CD4-positive, CD25-positive, alpha-beta regulatory T cell (primary cell): ENCODE data around the gene FAM120A. TPM values are rescaled to one million over a fixed set of nuclear protein-coding genes. Genes with fewer than 3 reads are reported as not detected.

ENCODE experiments used
- ATAC-seq, 2 donors: fragments of 150-1000 bp; cut with Tn5 transposase; one replicate each; pipeline ENCODE4 v1.10.0; 2021; ENCODE audit warnings: low read depth in 2 of 2, moderate number of reproducible peaks in 2 of 2, moderate library complexity in 1 of 2
- DNase-seq, 3 donors: peaks; one replicate each; pipeline versions ENCODE4 v3.0.0 to v3.0.0-alpha.2; 2012 to 2022; ENCODE audit warnings: mixed read lengths in 1 of 3
- H3K27ac ChIP-seq: one replicate; pipeline ENCODE4 v1.7.0; 2013; ENCODE audit warnings: mild to moderate bottlenecking, low read length; ENCODE audit not compliant: insufficient read depth, poor library complexity, severe bottlenecking
- H3K27me3 ChIP-seq: one replicate; pipeline ENCODE4 v1.7.0; 2013; ENCODE audit warnings: low read length; ENCODE audit not compliant: control insufficient read depth, insufficient read depth
- H3K36me3 ChIP-seq: one replicate; pipeline ENCODE4 v1.7.0; 2013; ENCODE audit warnings: mild to moderate bottlenecking, low read length, moderate library complexity; ENCODE audit not compliant: control insufficient read depth, insufficient read depth
- H3K4me1 ChIP-seq: 2 replicates; pipeline ENCODE4 v1.7.0; 2013; ENCODE audit warnings: mild to moderate bottlenecking, low read length; ENCODE audit not compliant: insufficient read depth, control insufficient read depth, poor library complexity, severe bottlenecking
- H3K4me3 ChIP-seq: one replicate; pipeline ENCODE4 v1.7.0; 2013; ENCODE audit warnings: low read depth, mild to moderate bottlenecking, low read length, moderate library complexity
- H3K9me3 ChIP-seq, 2 experiments: 1 replicate in 1 of 2; 2 replicates in 1 of 2; pipeline ENCODE4 v1.7.0; 2013; ENCODE audit warnings: low read length in 2 of 2, mild to moderate bottlenecking in 1 of 2, moderate library complexity in 1 of 2; ENCODE audit not compliant: control insufficient read depth in 2 of 2
- H3K27ac Mint-ChIP-seq, 3 donors: one replicate each; pipeline ENCODE4 v1.8.0; 2020 to 2022; ENCODE audit warnings: mild to moderate bottlenecking in 3 of 3, mixed read lengths in 3 of 3, moderate library complexity in 2 of 3
- H3K27me3 Mint-ChIP-seq: one replicate; pipeline ENCODE4 v1.8.0; 2022; ENCODE audit warnings: mild to moderate bottlenecking, mixed read lengths
- H3K36me3 Mint-ChIP-seq: one replicate; pipeline ENCODE4 v1.8.0; 2020; ENCODE audit warnings: mixed read lengths
- H3K4me1 Mint-ChIP-seq, 4 donors: one replicate each; pipeline ENCODE4 v1.8.0; 2020 to 2022; ENCODE audit warnings: mixed read lengths in 4 of 4, mild to moderate bottlenecking in 1 of 4
- H3K4me3 Mint-ChIP-seq, 4 donors: one replicate each; pipeline ENCODE4 v1.8.0; 2020 to 2022; ENCODE audit warnings: mild to moderate bottlenecking in 4 of 4, mixed read lengths in 4 of 4, moderate library complexity in 3 of 4
- H3K9me3 Mint-ChIP-seq, 7 donors: one replicate each; pipeline ENCODE4 v1.8.0; 2020 to 2022; ENCODE audit warnings: mixed read lengths in 7 of 7, mild to moderate bottlenecking in 3 of 7, moderate library complexity in 2 of 7
- polyA plus RNA-seq, 4 donors: library from polyadenylated mRNA; unstranded; fragments of 300-500 nt; fragmentation: Illumina TruSeq; gene quantifications; one replicate each; pipeline ENCODE4 v1.2.3, GENCODE V29; 2021
- total RNA-seq: library from RNA; stranded (reverse); gene quantifications from one replicate; pipeline ENCODE4 v1.2.3, GENCODE V29; 2022

FAM120A gene
- total and polyA plus RNA-seq, 5 donors from 2014 or later: 11.3 to 95.7 (median 12.9) TPM

GRCh38 chr9:93592008-93592642 is 140.6 kb downstream of the FAM120A start:
- no peak for DNase-seq
- Mint-ChIP-seq H3K27me3 (no peaks in the 10 kb centered on the region), H3K27ac (peak overlapping the region in 2 of 3 donors; percentile 38 to 55), H3K9me3 (no peaks in the 10 kb centered on the region), H3K36me3 (no peaks in the 10 kb centered on the region), H3K4me3 (no peak overlapping the region), H3K4me1 (peaks cover 9 to 75% (median 43%) of the 10 kb centered on the region in 4 donors)
- no peak for ATAC-seq
- no peaks in the 10 kb centered on the region for H3K9me3 ChIP-seq
- peaks cover 6% of the 10 kb centered on the region for H3K4me1 ChIP-seq
- no peaks in the 10 kb centered on the region for H3K36me3 ChIP-seq
- H3K4me3 ChIP-seq: no peak overlapping the region
- H3K27me3 ChIP-seq: no peaks in the 10 kb centered on the region
- H3K27ac ChIP-seq: no peak overlapping the region

- DNase-seq: peak in 1 of 3 donors; percentile 31
Observed at GRCh38 chr9:93592643-93593021, 141.1 kb downstream of the FAM120A start.

GRCh38 chr9:93593144-93593658 is 141.7 kb downstream of the FAM120A start:
- Mint-ChIP-seq H3K9me3 (no peaks in the 10 kb centered on the region), H3K4me3 (no peak overlapping the region)

More at GRCh38 chr9:93592643-93593021, 141.1 kb downstream of the FAM120A start:
- Mint-ChIP-seq H3K4me3 (no peak overlapping the region), H3K9me3 (no peaks in the 10 kb centered on the region), H3K4me1 (peaks cover 9 to 77% (median 45%) of the 10 kb centered on the region in 4 donors), H3K36me3 (no peaks in the 10 kb centered on the region), H3K27me3 (no peaks in the 10 kb centered on the region), H3K27ac (peak overlapping the region in 1 of 3 donors; percentile 55)
- peaks cover 9% of the 10 kb centered on the region for H3K4me1 ChIP-seq
- H3K36me3 ChIP-seq: no peaks in the 10 kb centered on the region
- no peak overlapping the region for H3K27ac ChIP-seq
- no peaks in the 10 kb centered on the region for H3K9me3 ChIP-seq
- ATAC-seq: no peak
- no peak overlapping the region for H3K4me3 ChIP-seq
- H3K27me3 ChIP-seq: no peaks in the 10 kb centered on the region

GRCh38 chr9:93594041-93594756 is 142.7 kb downstream of the FAM120A start:
- no peaks in the 10 kb centered on the region for H3K36me3 ChIP-seq
- DNase-seq (no peak), ATAC-seq (no peak)
- Mint-ChIP-seq H3K27me3 (no peaks in the 10 kb centered on the region), H3K36me3 (no peaks in the 10 kb centered on the region), H3K27ac (no peak overlapping the region), H3K4me1 (peaks cover 9 to 77% (median 45%) of the 10 kb centered on the region in 4 donors), H3K4me3 (no peak overlapping the region), H3K9me3 (no peaks in the 10 kb centered on the region)
- H3K27me3 ChIP-seq: no peaks in the 10 kb centered on the region
- H3K4me3 ChIP-seq: no peak overlapping the region
- H3K27ac ChIP-seq: no peak overlapping the region
- H3K4me1 ChIP-seq: peaks cover 21% of the 10 kb centered on the region
- H3K9me3 ChIP-seq: no peaks in the 10 kb centered on the region

More at GRCh38 chr9:93593144-93593658, 141.7 kb downstream of the FAM120A start:
- no peaks in the 10 kb centered on the region for H3K36me3 Mint-ChIP-seq
- Histone ChIP-seq H3K9me3 (no peaks in the 10 kb centered on the region), H3K4me3 (no peak overlapping the region), H3K36me3 (no peaks in the 10 kb centered on the region), H3K27ac (no peak overlapping the region), H3K4me1 (peaks cover 15% of the 10 kb centered on the region), H3K27me3 (no peaks in the 10 kb centered on the region)
- H3K4me1 Mint-ChIP-seq: peaks cover 9 to 77% (median 46%) of the 10 kb centered on the region in 4 donors
- DNase-seq: no peak
- no peaks in the 10 kb centered on the region for H3K27me3 Mint-ChIP-seq
- H3K27ac Mint-ChIP-seq: no peak overlapping the region
- no peak for ATAC-seq

GRCh38 chr9:93595461-93595860 is 144.0 kb downstream of the FAM120A start:
- ATAC-seq (no peak), DNase-seq (no peak)
- Mint-ChIP-seq H3K4me3 (peak overlapping the region in 1 of 4 donors; percentile 12), H3K27me3 (no peaks in the 10 kb centered on the region), H3K36me3 (peaks cover 4% of the 10 kb centered on the region), H3K27ac (no peak overlapping the region), H3K9me3 (peaks cover 0 to 2% (median 0%) of the 10 kb centered on the region in 7 donors), H3K4me1 (peaks cover 6 to 77% (median 48%) of the 10 kb centered on the region in 4 donors)
- Histone ChIP-seq H3K36me3 (no peaks in the 10 kb centered on the region), H3K4me1 (peaks cover 33% of the 10 kb centered on the region), H3K4me3 (no peak overlapping the region), H3K27me3 (no peaks in the 10 kb centered on the region), H3K27ac (no peak overlapping the region), H3K9me3 (no peaks in the 10 kb centered on the region)

GRCh38 chr9:93595861-93596365 is 144.4 kb downstream of the FAM120A start:
- H3K4me1 Mint-ChIP-seq: peaks cover 9 to 77% (median 51%) of the 10 kb centered on the region in 4 donors
- H3K9me3 Mint-ChIP-seq: peaks cover 0 to 2% (median 0%) of the 10 kb centered on the region in 7 donors
- DNase-seq (no peak), ATAC-seq (no peak)
- Histone ChIP-seq H3K4me1 (peaks cover 38% of the 10 kb centered on the region), H3K4me3 (no peak overlapping the region), H3K27me3 (no peaks in the 10 kb centered on the region), H3K27ac (no peak overlapping the region), H3K9me3 (no peaks in the 10 kb centered on the region), H3K36me3 (no peaks in the 10 kb centered on the region)
- H3K36me3 Mint-ChIP-seq: peaks cover 4% of the 10 kb centered on the region
- no peak overlapping the region for H3K4me3 Mint-ChIP-seq
- H3K27ac Mint-ChIP-seq: peak overlapping the region in 2 of 3 donors; percentile 49 to 60
- no peaks in the 10 kb centered on the region for H3K27me3 Mint-ChIP-seq

GRCh38 chr9:93596399-93596798 is 144.9 kb downstream of the FAM120A start:
- H3K36me3 ChIP-seq: no peaks in the 10 kb centered on the region
- peak overlapping the region in 2 of 3 donors; percentile 49 to 60 for H3K27ac Mint-ChIP-seq
- peaks cover 0 to 2% (median 0%) of the 10 kb centered on the region in 7 donors for H3K9me3 Mint-ChIP-seq
- H3K27me3 ChIP-seq: no peaks in the 10 kb centered on the region
- H3K4me1 ChIP-seq: peaks cover 41% of the 10 kb centered on the region
- peaks cover 13 to 78% (median 52%) of the 10 kb centered on the region in 4 donors for H3K4me1 Mint-ChIP-seq
- H3K27ac ChIP-seq: no peak overlapping the region
- H3K36me3 Mint-ChIP-seq: peaks cover 4% of the 10 kb centered on the region
- ATAC-seq: no peak
- no peak for DNase-seq
- H3K4me3 ChIP-seq: no peak overlapping the region
- H3K27me3 Mint-ChIP-seq: no peaks in the 10 kb centered on the region
- no peak overlapping the region for H3K4me3 Mint-ChIP-seq
- H3K9me3 ChIP-seq: no peaks in the 10 kb centered on the region
